NT2/D1 (cell line): ENCODE data around the gene TMEM132A.

Source experiments
- YY1 ChIP-seq: IDR thresholded peaks from 2 replicates; pipeline ENCODE4 v1.6.1; 2011; ENCODE audit not compliant: insufficient read length, insufficient read depth
- ZNF274 ChIP-seq: IDR thresholded peaks from 2 replicates; pipeline ENCODE4 v1.6.1; 2011; ENCODE audit warnings: mild to moderate bottlenecking, low read depth, low read length

GRCh38 chr11:60951904-60952741 lies 27.9 kb downstream of the TMEM132A start, which contains the start of gene SLC15A3:
- TF ChIP-seq YY1 (no peak), ZNF274 (no peak)
